H9 (cell line): ENCODE data around the gene SPECC1. TPM values are rescaled to one million over a fixed set of nuclear protein-coding genes. Genes with fewer than 3 reads are reported as not detected.
A peak's percentile ranks its signal among the peaks of the same experiment; 100 is the strongest.

Source experiments
- DNase-seq: peaks from one replicate; pipeline ENCODE4 v3.0.0-alpha.2; 2017
- H2AFZ ChIP-seq: one replicate; pipeline ENCODE4 v1.6.1; 2013; ENCODE audit warnings: mild to moderate bottlenecking, low read length, control low read depth, moderate library complexity
- H2AK5ac ChIP-seq: 2 replicates; pipeline ENCODE4 v1.6.1; 2013; ENCODE audit warnings: low read length, control low read depth, mixed read lengths; ENCODE audit not compliant: insufficient read length
- H2BK120ac ChIP-seq: one replicate; pipeline ENCODE4 v1.6.1; 2013; ENCODE audit warnings: low read depth, mild to moderate bottlenecking, low read length, control low read depth, inconsistent platforms; ENCODE audit not compliant: poor library complexity, severe bottlenecking
- H2BK12ac ChIP-seq: 2 replicates; pipeline ENCODE4 v1.6.1; 2013; ENCODE audit warnings: low read length, control low read depth, mixed read lengths, low read depth; ENCODE audit not compliant: insufficient read length
- H2BK15ac ChIP-seq: 2 replicates; pipeline ENCODE4 v1.6.1; 2013; ENCODE audit warnings: low read depth, low read length, control low read depth
- H2BK20ac ChIP-seq: one replicate; pipeline ENCODE4 v1.6.1; 2013; ENCODE audit warnings: low read depth, mild to moderate bottlenecking, low read length, control low read depth, inconsistent platforms; ENCODE audit not compliant: poor library complexity, severe bottlenecking
- H2BK5ac ChIP-seq: 2 replicates; pipeline ENCODE4 v1.6.1; 2013; ENCODE audit warnings: low read length, control low read depth, mixed read lengths; ENCODE audit not compliant: insufficient read length
- H3K14ac ChIP-seq: 2 replicates; pipeline ENCODE4 v1.6.1; 2013; ENCODE audit warnings: low read length, control low read depth; ENCODE audit not compliant: insufficient read depth
- H3K18ac ChIP-seq: 2 replicates; pipeline ENCODE4 v1.6.1; 2013; ENCODE audit warnings: low read depth, mild to moderate bottlenecking, mixed read lengths, low read length, control low read depth; ENCODE audit not compliant: insufficient read length
- H3K23ac ChIP-seq: 2 replicates; pipeline ENCODE4 v1.6.1; 2013; ENCODE audit warnings: low read length, control low read depth, mixed read lengths, low read depth; ENCODE audit not compliant: insufficient read length
- H3K23me2 ChIP-seq: 2 replicates; pipeline ENCODE4 v1.6.1; 2013; ENCODE audit warnings: low read depth, mild to moderate bottlenecking, mixed read lengths, low read length, control low read depth; ENCODE audit not compliant: insufficient read length, poor library complexity, severe bottlenecking
- H3K27ac ChIP-seq: 2 replicates; pipeline ENCODE4 v1.5.1; 2013; ENCODE audit warnings: low read length, control low read depth, mixed read lengths, low read depth; ENCODE audit not compliant: insufficient read length
- H3K27me3 ChIP-seq: 2 replicates; pipeline ENCODE4 v1.6.1; 2013; ENCODE audit warnings: low read length, control low read depth, inconsistent platforms; ENCODE audit not compliant: insufficient read depth
- H3K4ac ChIP-seq: 2 replicates; pipeline ENCODE4 v1.6.1; 2013; ENCODE audit warnings: low read depth, mild to moderate bottlenecking, control low read depth, inconsistent platforms, low read length, moderate library complexity
- H3K4me1 ChIP-seq: 2 replicates; pipeline ENCODE4 v1.6.1; 2013; ENCODE audit warnings: low read length, control low read depth, inconsistent platforms; ENCODE audit not compliant: insufficient read depth
- H3K4me2 ChIP-seq: 2 replicates; pipeline ENCODE4 v1.6.1; 2013; ENCODE audit warnings: low read length, control low read depth, mixed read lengths; ENCODE audit not compliant: insufficient read length, insufficient read depth
- H3K56ac ChIP-seq: 2 replicates; pipeline ENCODE4 v1.6.1; 2013; ENCODE audit warnings: low read depth, mild to moderate bottlenecking, mixed read lengths, low read length, control low read depth; ENCODE audit not compliant: insufficient read length
- H3K79me1 ChIP-seq: 2 replicates; pipeline ENCODE4 v1.6.1; 2013; ENCODE audit warnings: low read depth, mild to moderate bottlenecking, moderate library complexity, low read length, control low read depth, inconsistent platforms; ENCODE audit not compliant: insufficient read depth, poor library complexity, severe bottlenecking
- H3K79me2 ChIP-seq: 2 replicates; pipeline ENCODE4 v1.6.1; 2013; ENCODE audit warnings: low read length, control low read depth, inconsistent platforms; ENCODE audit not compliant: insufficient read depth
- H3K9ac ChIP-seq: 2 replicates; pipeline ENCODE4 v1.6.1; 2013; ENCODE audit warnings: low read length, control low read depth, mixed read lengths; ENCODE audit not compliant: insufficient read length; ENCODE audit errors: extremely low read depth
- H3K9me3 ChIP-seq: one replicate; pipeline ENCODE4 v1.6.1; 2013; ENCODE audit warnings: low read depth, low read length, inconsistent platforms; ENCODE audit not compliant: control insufficient read depth
- H3T11ph ChIP-seq: one replicate; pipeline ENCODE4 v1.6.1; 2013; ENCODE audit warnings: mild to moderate bottlenecking, low read length, control low read depth, inconsistent platforms
- H4K20me1 ChIP-seq: one replicate; pipeline ENCODE4 v1.6.1; 2013; ENCODE audit not compliant: control insufficient read depth, insufficient read length, insufficient read depth
- H4K5ac ChIP-seq: 2 replicates; pipeline ENCODE4 v1.6.1; 2013; ENCODE audit warnings: low read depth, mild to moderate bottlenecking, mixed read lengths, low read length, control low read depth; ENCODE audit not compliant: insufficient read length
- H4K8ac ChIP-seq: replicated peaks from 2 replicates; pipeline ENCODE4 v1.6.1; 2013; ENCODE audit warnings: low read length, control low read depth, mixed read lengths, low read depth; ENCODE audit not compliant: insufficient read length
- H4K91ac ChIP-seq: 2 replicates; pipeline ENCODE4 v1.6.1; 2013; ENCODE audit warnings: low read depth, mild to moderate bottlenecking, moderate library complexity, mixed read lengths, low read length, control low read depth; ENCODE audit not compliant: insufficient read length
- H3K27ac Mint-ChIP-seq, 3 experiments: 2 replicates in 2 of 3; 3 replicates in 1 of 3; pipeline ENCODE4 v1.8.0; 2020 to 2021; ENCODE audit warnings: mixed read lengths in 3 of 3, mild to moderate bottlenecking in 1 of 3, moderate library complexity in 1 of 3
- H3K27me3 Mint-ChIP-seq: 2 replicates; pipeline ENCODE4 v1.8.0; 2021; ENCODE audit warnings: low read depth, mild to moderate bottlenecking, moderate library complexity, mixed read lengths
- H3K36me3 Mint-ChIP-seq, 3 experiments: 2 replicates in 2 of 3; 3 replicates in 1 of 3; pipeline ENCODE4 v1.8.0; 2020 to 2021; ENCODE audit warnings: low read depth in 3 of 3, mixed read lengths in 3 of 3; ENCODE audit not compliant: insufficient read depth in 1 of 3
- H3K4me1 Mint-ChIP-seq, 2 experiments: 2 replicates each; pipeline ENCODE4 v1.8.0; 2020; ENCODE audit warnings: mixed read lengths in 2 of 2
- H3K4me3 Mint-ChIP-seq, 2 experiments: 2 replicates in 1 of 2; 3 replicates in 1 of 2; pipeline ENCODE4 v1.8.0; 2020 to 2021; ENCODE audit warnings: mild to moderate bottlenecking in 2 of 2, mixed read lengths in 2 of 2, moderate library complexity in 1 of 2
- H3K9me3 Mint-ChIP-seq, 2 experiments: 2 replicates in 1 of 2; 3 replicates in 1 of 2; pipeline ENCODE4 v1.8.0; 2020; ENCODE audit warnings: mild to moderate bottlenecking in 2 of 2, mixed read lengths in 2 of 2, moderate library complexity in 1 of 2
- WGBS: extraction: QIAGEN DNeasy Blood & Tissue Kit; methylation state at CpG from one replicate; pipeline ENCODE4 v1.1.7; 2013; ENCODE audit warnings: missing lambda C conversion rate, low lambda C conversion rate, mixed read lengths; ENCODE audit not compliant: insufficient read length; ENCODE audit errors: extremely low coverage; 5-methylcytosine and 5-hydroxymethylcytosine counted together
- total RNA-seq: library from RNA; stranded (reverse); gene quantifications from 2 replicates; pipeline ENCODE4 v1.2.1, GENCODE V29; 2021
- TF ChIP-seq, protein P1 (sequence below): fragments of 200-600 bp; sonication (generic); conservative IDR thresholded peaks from 3 replicates; pipeline ENCODE4 v1.8.0; 2021; ENCODE audit warnings: antibody characterized with exemption, mild to moderate bottlenecking

SPECC1 gene
- total RNA-seq, 1 experiment from 2014 or later: 65.7 TPM

DNA sequence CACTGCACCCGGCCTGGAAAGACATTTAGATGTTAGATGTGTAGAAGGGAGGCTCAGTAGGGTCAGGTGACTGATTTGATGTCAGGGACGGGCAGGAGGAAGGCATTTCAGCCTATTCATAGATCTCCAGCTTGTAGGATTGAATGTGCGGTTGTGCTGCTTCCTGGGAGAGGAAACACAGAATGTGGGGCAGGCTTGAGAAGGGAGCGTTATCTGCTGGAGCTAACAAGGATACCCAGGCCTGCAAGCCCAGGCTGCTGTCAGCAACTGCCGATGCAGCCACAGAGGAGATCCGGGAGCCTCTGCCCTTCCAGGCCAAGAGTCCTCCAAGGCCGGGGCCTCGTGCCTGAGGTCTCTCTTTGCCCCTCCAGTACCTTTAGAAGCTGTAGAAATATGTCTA lies 205.6 kb downstream of the SPECC1 start:
- Histone ChIP-seq H3K14ac (0 out of 2 replicates have a peak overlapping the region, but pooled peaks have one; percentile 20), H3K4me1 (no peaks in the 10 kb centered on the region; the same call in 1 of the 2 replicates), H2BK5ac (no peak overlapping the region), H3K79me1 (peaks cover 4% of the 10 kb centered on the region), H3K79me2 (no peaks in the 10 kb centered on the region; the same call in 1 of the 2 replicates), H3K23ac (no peak overlapping the region), H3K18ac (no peak overlapping the region), H3K27me3 (no peaks in the 10 kb centered on the region), H4K5ac (no peak overlapping the region), H3K56ac (no peak overlapping the region), H2BK15ac (no peak overlapping the region), H3K27ac (no peak overlapping the region), H3T11ph (no peak overlapping the region), H3K9ac (no peak overlapping the region), H2BK120ac (no peak overlapping the region), H2AK5ac (no peak overlapping the region), H2BK12ac (no peak overlapping the region), H3K4me2 (no peak overlapping the region), H4K20me1 (peaks cover 2% of the 10 kb centered on the region), H4K8ac (no peak overlapping the region), H2BK20ac (no peak overlapping the region), H4K91ac (no peak overlapping the region), H3K9me3 (peaks cover 7% of the 10 kb centered on the region), H3K23me2 (no peaks in the 10 kb centered on the region), H3K4ac (no peak overlapping the region), H2AFZ (no peak overlapping the region)
- Mint-ChIP-seq H3K36me3 (peaks cover 14 to 23% (median 16%) of the 10 kb centered on the region in 3 experiments), H3K4me1 (peaks cover 47 to 52% of the 10 kb centered on the region in 2 experiments), H3K4me3 (no peak overlapping the region), H3K27ac (peak overlapping the region in 2 of 3 experiments; percentile 22 to 57; a peak in 4 of 7 replicates), H3K9me3 (peaks cover 0 to 13% of the 10 kb centered on the region in 2 experiments; a peak in 2 of 5 replicates), H3K27me3 (no peaks in the 10 kb centered on the region; the same call in 1 of the 2 replicates)
- no peak for DNase-seq
- TF ChIP-seq, protein P1, sequence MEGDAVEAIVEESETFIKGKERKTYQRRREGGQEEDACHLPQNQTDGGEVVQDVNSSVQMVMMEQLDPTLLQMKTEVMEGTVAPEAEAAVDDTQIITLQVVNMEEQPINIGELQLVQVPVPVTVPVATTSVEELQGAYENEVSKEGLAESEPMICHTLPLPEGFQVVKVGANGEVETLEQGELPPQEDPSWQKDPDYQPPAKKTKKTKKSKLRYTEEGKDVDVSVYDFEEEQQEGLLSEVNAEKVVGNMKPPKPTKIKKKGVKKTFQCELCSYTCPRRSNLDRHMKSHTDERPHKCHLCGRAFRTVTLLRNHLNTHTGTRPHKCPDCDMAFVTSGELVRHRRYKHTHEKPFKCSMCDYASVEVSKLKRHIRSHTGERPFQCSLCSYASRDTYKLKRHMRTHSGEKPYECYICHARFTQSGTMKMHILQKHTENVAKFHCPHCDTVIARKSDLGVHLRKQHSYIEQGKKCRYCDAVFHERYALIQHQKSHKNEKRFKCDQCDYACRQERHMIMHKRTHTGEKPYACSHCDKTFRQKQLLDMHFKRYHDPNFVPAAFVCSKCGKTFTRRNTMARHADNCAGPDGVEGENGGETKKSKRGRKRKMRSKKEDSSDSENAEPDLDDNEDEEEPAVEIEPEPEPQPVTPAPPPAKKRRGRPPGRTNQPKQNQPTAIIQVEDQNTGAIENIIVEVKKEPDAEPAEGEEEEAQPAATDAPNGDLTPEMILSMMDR: no peak
- no CpG with 5 or more reads among the region's 8 CpGs for WGBS
